ENCODE measurements around the gene CPM. TPM values are rescaled to one million over a fixed set of nuclear protein-coding genes. Genes with fewer than 3 reads are reported as not detected.

CPM gene
- total and polyA plus RNA-seq, 10 of the 15 experiments (the other 5 are each of a cell fraction or from before 2014, with no cell fraction given): 0.06 to 1.7 (median 0.41) TPM

- intact Hi-C loops (cut with micrococcal nuclease; ENCODE audit: unreplicated experiment) (loop anchor here (10.0 kb wide), 1 partner anchor 388 kb away; no protein-coding TSS in a partner anchor), in situ Hi-C loops (cut with MboI) (no loop called here)
- ChIA-PET SMC1A (ENCODE audit: uncharacterized antibody, unreplicated experiment) (interaction anchor here (1.0 to 1.2 kb wide), 3 partner anchors 199 to 208 kb away, joined by 3 to 6 read pairs (median 4); no protein-coding TSS in a partner anchor), RAD21 (ENCODE audit: unreplicated experiment) (interaction anchor here (1.0 kb wide), 1 partner anchor 16 kb away, joined by 3 read pairs; no protein-coding TSS in a partner anchor), POLR2A (interaction anchor here (0.6 to 0.8 kb wide), 2 partner anchors 13 to 30 kb away, joined by 3 read pairs; no protein-coding TSS in a partner anchor), CTCF (interaction anchor here (0.6 to 4.1 kb wide), 7 partner anchors 39 to 511 kb away, joined by 3 to 23 read pairs (median 4); no protein-coding TSS in a partner anchor)
- 44% methylated on average over 6 of the region's 6 CpGs for WGBS (ENCODE audit: insufficient coverage, insufficient replicate concordance, low lambda C conversion rate, missing lambda C conversion rate)
- H3K4me3 ChIP-seq: no peak overlapping the region
- no peak for ATAC-seq
- FAIRE-seq: no peak
- H3K4me1 ChIP-seq (ENCODE audit: control insufficient read depth, insufficient read depth, low read length): no peaks in the 10 kb centered on the region
- no peak for DNase-seq (ENCODE audit: low read depth, low spot score)
- TF ChIP-seq CHD2 (IDR thresholded peaks at IDR 0.05; ENCODE audit: borderline replicate concordance, low read depth, low read length) (no peak), SMAD1 (IDR thresholded peaks at IDR 0.05; ENCODE audit: low read depth, partially characterized antibody) (no peak), ATF7 (IDR thresholded peaks at IDR 0.05; ENCODE audit: low read depth) (no peak), BACH1 (IDR thresholded peaks at IDR 0.05; ENCODE audit: borderline replicate concordance) (no peak), BCLAF1 (IDR thresholded peaks at IDR 0.05) (no peak), ZBTB4 (CRISPR knock-in tag; IDR thresholded peaks at IDR 0.05) (no peak), NR2C2 (IDR thresholded peaks at IDR 0.05; ENCODE audit: borderline replicate concordance, control insufficient read depth, insufficient read length, low read depth) (no peak), ZNF274 (IDR thresholded peaks at IDR 0.05; ENCODE audit: insufficient read depth, insufficient read length) (no peak), PRDM15 (CRISPR knock-in tag; IDR thresholded peaks at IDR 0.05) (no peak)
- H3K9ac ChIP-seq (ENCODE audit: control insufficient read depth, insufficient read depth, low read length): no peak overlapping the region
- H3K36me3 ChIP-seq (ENCODE audit: control insufficient read depth in 2 of 2, insufficient read depth in 2 of 2, low read length in 1 of 2): no peaks in the 10 kb centered on the region
- H4K20me1 ChIP-seq (ENCODE audit: control insufficient read depth, insufficient read depth): no peaks in the 10 kb centered on the region
- no peaks in the 10 kb centered on the region for H3K27me3 ChIP-seq (replicated peaks in 1 of 2; ENCODE audit: control insufficient read depth in 2 of 2, insufficient read depth in 2 of 2, low read length in 1 of 2)
- H2AFZ ChIP-seq (ENCODE audit: control insufficient read depth, low read depth, low read length): no peak overlapping the region
- BruUV-seq (replicated peaks): no TSS peak
- no peak overlapping the region for H3K27ac ChIP-seq (ENCODE audit: control insufficient read depth, insufficient read depth)
- H3K9me3 ChIP-seq (replicated peaks; ENCODE audit: control insufficient read depth, insufficient read depth, low read length): no peaks in the 10 kb centered on the region
- H3K79me2 ChIP-seq (ENCODE audit: control insufficient read depth, insufficient read depth, low read length): no peaks in the 10 kb centered on the region
- H3K4me2 ChIP-seq (ENCODE audit: control insufficient read depth, insufficient read depth): no peak overlapping the region
These were observed 66.0 kb downstream of the CPM start for GRCh38 chr12:68866950-68867349.

Measured in GM12878 (cell line).